Stimulated activated CD4-positive, alpha-beta T cell treated with anti-CD3 and anti-CD28 coated beads, Interleukin-2, amount 100 ng/mL, for 4 hours (primary cell): Measurements from ENCODE around the gene SUGT1.
"Not testable (repeated sequence)": the region's sequence is repeated elsewhere in the genome, so short reads cannot be mapped to it uniquely, and the experiment has no call there.

Source experiments
- DNase-seq: peaks from one replicate; pipeline ENCODE4 v3.0.0-alpha.2; 2020; ENCODE audit warnings: low read depth

SUGT1 gene

GRCh38 chr13:52652196-52652979 lies at the start of gene SUGT1:
SUGT1 (plus strand) TSS chr13:52652836; CDS start chr13:52652921, 85 bp downstream.
- DNase-seq: peak; percentile 93

DNA sequence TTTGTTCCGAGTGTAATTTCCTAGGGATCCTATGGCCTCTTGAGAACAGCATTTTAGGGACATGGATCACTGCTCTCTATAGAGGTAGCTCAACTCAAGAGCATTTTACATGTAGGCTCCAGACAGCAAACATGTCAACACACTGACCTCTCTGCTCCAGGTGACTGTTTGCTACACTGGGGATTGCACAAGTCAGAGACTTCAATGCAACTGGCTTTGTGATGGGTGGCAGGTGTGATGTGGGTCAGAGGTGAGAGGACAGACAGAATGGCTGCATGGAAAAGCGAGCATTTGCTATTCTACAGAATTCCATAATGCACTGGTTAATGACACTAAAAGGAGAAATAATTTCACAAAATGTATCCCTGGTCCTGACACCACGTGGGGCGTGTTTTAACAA lies 49.3 kb upstream of the SUGT1 start:
- not testable (repeated sequence) for DNase-seq

DNA sequence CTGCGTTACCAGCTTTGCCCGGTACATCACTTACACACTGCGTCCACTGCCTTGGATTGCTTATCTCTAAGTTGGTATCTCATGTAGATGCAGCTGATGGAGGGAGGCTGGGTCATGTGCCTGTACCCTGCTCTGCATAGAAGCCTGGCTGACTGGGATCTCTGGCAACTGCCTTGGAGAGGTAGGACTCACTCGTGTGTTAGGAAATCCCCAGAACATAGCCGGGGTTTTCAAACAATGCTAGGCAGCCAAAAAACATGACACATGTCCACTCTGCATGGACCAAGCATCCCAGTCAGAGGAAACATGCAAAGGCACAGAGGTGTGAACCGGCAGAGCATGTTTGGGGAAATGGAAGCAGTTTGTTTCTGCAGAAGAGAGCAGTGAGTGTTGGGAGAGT lies 46.5 kb upstream of the SUGT1 start:
- DNase-seq: not testable (repeated sequence)

GRCh38 chr13:52606795-52607194 lies 45.8 kb upstream of the SUGT1 start:
- not testable (repeated sequence) for DNase-seq

DNA sequence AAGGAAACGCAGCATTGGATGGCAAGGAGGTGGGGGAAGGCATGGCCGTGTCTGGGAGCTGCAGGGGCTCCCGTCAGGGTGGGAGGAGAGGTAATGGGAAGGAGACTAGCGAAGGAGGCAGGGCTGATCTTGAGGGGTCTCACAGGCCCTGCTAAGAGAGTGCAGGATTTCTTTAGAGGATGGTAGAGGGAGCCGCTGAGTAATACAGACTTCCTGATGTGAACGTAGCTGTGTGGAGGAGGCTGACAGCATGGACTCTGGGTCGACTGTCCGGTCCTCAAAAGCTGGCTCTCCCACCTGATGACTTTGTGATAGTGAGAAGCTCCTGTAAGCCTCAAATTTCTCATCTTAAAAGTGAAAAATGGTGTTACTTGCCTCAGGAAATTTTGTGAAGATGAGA lies 44.5 kb upstream of the SUGT1 start:
- DNase-seq: not testable (repeated sequence)

DNA sequence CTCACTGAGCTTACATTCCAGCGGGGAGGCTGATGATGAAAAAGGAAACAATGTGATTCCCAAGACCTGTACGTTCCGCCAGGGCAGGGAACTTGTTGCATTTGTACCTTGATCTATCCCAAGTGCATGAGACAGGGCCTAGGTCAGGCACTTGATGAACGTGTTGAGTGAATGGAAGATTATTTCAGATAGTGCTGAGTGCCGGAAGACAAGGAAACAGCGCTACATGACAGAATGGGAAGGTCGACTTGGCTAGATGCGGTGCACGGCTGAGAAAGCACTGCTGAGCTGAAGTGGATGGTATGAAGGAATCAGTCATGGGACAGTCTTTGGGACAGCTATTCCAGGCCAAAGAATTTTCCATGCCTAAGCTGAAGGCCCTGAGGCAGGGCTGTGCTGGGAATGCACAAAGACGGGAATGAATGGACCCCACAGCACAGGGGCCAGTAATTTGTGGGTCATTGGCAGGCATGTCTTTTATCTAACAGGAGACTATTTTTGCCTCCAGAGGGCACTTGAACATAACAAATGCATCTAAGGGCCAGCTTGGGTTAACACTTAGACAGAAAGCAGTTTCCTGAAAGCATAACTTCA lies 43.5 kb upstream of the SUGT1 start:
- not testable (repeated sequence) for DNase-seq

- DNase-seq: not testable (repeated sequence)
These were observed 42.5 kb upstream of the SUGT1 start for GRCh38 chr13:52610158-52610557.

DNA sequence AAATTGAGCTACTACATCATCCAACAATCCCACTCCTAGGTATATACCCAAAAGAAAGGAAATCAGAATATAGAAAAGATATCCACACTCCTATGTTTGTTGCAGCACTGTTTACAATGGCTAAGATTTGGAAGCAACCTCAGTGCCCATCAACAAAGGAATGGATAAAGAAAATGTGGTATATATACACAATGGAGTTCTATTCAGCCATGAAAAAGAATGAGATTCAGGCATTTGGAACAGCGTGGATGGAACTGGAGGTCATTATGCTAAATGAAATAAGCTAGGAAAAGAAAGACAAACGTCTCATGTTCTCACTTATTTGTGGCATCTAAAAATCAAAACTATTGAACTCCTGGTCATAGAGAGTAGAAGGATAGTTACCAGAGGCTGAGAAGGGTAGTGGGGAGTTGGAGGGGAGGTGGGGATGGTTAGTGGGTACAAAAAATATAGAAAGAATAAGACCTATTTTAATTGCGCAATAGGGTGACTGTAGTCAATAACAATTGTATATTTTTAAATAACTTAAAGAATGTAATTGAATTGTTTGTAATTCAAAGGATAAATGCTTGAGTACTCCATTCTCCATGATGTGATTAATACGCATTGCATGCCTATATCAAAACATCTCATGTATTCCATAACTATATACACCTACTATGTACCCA lies 37.4 kb upstream of the SUGT1 start:
- no peak for DNase-seq

- DNase-seq: no peak
These were observed 36.8 kb upstream of the SUGT1 start for GRCh38 chr13:52615812-52616211.

DNA sequence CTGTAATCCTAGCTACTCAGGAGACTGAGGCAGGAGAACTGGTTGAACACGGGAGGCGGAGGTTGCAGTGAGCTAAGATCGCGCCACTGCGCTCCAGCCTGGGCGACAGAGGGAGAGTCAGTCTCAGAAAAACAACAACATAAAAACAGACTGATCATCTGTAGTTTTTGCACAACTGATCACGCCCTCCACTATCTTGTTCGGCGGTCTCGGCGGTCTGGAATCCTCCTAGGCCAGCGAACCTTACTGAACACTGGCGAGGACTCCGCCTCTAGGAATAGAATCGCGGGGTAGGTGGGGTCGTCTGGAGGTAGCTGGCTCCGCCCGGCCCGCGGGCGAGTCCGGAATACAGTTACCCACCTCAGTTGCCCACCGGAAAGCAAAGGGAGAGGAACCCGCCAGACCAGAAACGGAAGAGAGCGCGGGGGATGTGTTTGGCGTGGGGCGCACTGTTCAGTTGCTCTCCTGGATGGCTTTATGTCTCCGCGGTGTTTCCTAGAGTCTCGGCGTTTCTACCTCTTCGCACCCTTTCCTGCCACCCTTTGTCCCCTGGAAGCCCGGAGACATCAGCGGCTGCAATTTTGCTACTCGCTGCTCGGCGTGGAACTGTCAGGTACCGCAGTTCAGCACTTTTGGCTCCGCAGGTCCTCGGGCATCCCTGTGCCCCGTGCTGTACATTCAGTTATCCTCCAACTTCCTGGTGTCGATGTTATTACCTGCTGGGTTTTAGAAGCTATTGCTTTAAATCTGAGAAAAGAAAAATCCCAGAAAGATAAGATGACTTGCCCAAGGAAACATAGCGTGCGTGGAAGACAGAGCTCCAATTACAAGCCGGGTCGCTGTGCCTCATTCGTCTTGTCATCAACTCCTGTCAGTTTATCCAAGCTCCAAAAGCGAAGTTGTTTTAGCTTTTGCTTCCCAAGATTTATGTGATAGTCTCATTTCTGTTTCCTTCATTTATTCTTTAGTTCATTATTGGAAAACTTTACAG lies 35.3 kb upstream of the SUGT1 start:
- peak; percentile 67 for DNase-seq

GRCh38 chr13:52631083-52631690 lies 21.4 kb upstream of the SUGT1 start:
- not testable (repeated sequence) for DNase-seq

GRCh38 chr13:52638666-52639328 lies 13.8 kb upstream of the SUGT1 start:
- no peak for DNase-seq

DNA sequence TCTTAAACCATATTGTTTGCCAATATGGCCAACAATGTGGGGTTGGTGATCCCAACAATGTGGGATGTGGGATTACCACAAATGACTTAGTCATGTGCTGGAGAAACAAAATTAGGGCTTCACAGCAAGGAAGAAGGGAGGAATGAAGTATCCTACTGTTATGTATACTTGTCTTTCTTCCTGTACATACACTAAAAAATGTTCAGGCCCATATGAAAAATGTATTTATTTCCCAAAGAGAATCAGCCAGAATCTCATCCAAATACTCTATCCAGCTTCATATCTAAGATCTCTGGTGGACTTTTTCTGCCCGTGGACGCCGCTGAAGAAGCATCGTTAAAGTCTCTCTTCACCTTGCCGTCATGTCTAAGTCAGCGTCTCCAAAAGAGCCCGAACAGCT lies 10.5 kb upstream of the SUGT1 start, which contains the start of gene HNRNPA1L2:
TSS of gene HNRNPA1L2 (plus strand) at position 301 of the 400 bp plus-strand sequence. CDS start at position 363, 62 bp downstream.
- DNase-seq: no peak

DNA sequence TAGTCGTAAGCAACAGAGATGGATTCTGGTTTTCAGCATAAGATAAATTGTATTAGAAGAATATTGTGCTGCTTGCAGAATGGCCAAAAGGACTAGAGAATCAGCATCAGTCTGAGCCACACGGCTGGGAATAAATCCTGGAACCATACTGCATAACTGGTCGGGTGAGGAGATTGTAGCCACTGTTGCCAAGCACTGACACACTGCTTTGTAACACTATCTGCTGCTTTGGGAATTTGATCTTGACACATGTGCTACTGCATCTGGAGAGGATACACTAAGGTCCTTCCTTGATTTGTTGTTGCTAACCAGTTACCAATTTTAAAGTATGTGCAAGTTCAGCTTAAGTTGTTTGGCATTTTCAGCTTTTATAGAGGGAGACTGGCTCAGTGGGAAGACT lies 8.5 kb upstream of the SUGT1 start:
- no peak for DNase-seq

GRCh38 chr13:52646967-52647366 lies 5.7 kb upstream of the SUGT1 start:
- DNase-seq: no peak

GRCh38 chr13:52650731-52651130 lies 1.9 kb upstream of the SUGT1 start:
- DNase-seq: no peak

- no peak for DNase-seq
These were observed 790 bp upstream of the SUGT1 start for GRCh38 chr13:52651897-52652195.

DNA sequence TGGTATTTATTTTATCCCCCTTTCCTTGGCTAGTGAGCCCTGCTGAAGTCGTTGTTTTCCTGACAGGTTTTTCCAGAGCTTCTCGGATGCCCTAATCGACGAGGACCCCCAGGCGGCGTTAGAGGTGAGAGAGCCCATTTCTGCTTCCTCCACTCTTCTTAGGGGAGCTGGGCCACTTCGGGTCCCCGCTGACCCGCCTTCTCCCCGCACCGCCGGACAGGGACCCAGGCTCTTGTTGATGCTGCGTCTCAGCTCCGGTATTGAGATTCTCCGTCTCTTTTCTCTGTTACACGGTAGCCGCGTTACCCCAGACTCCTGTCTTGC lies 306 bp downstream of the SUGT1 start:
- no peak for DNase-seq

DNA sequence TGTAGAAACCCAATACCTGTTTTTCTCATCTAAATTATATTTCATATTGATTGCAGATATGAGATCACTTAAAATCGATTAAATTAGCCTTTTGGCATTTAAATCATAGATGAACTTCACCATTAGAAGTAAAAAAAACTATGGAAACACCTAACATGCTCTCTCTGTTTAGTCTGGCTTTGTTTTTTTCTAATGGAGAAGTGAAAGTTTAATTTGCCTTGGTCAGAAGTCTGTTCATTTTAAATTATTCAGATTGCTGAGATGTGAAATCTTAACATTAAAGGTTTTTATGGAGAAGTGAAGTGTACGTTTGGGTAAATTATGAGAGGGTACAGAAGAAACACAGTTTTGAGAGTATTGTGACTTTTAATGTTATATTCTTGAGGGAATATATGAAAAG lies 6.7 kb downstream of the SUGT1 start:
- DNase-seq: no peak

DNA sequence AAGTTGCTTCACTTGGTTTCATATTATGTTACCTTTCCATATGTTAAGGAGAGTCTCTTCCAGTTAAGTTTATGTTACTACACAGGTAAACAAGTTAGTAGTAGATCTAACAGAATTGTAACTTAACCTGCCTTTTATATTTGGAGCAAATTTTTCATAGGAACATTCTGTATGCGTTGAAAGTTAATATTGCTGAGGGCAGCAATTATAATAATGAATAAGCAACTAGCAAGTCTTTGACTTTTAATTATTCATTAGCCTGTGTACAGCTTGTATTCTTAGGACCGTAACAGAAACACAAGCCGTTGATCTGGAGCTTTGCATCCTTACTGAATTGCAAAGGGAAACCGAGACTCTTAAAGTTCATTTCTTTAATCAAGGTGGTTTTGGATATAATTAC lies 11.6 kb downstream of the SUGT1 start:
- no peak for DNase-seq

DNA sequence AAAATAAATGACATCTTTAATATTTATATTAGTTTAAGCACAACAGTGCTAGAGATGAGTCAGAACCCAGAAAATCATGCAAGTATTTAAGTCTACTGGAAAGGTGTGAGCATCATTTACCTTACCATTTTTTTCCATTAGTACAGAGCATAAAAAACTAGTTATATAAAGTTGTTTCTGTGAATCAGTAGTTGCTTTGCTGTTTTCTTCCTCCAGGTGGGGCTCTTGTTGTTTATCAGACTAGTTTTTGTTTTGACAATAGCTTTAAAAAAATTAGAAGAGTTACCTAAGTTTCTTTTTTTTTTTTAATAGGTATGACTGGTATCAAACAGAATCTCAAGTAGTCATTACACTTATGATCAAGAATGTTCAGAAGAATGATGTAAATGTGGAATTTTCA lies 12.7 kb downstream of the SUGT1 start:
- DNase-seq: no peak
